ENCODE data around the gene MAL. TPM values are rescaled to one million over a fixed set of nuclear protein-coding genes. Genes with fewer than 3 reads are reported as not detected.

The MAL gene
- total and polyA plus RNA-seq, 2 of the 8 experiments (the other 6 are each of a cell fraction or from before 2014, with no cell fraction given) = not detected

- ChIA-PET CTCF (ENCODE audit: partially characterized antibody) (interaction anchor here (1.0 kb wide), 1 partner anchor 9 kb away, joined by 5 read pairs; no protein-coding TSS in a partner anchor), POLR2A (ENCODE audit: partially characterized antibody) (no interaction called here)
- no peaks in the 10 kb centered on the region for H3K23me2 ChIP-seq (ENCODE audit: low read depth, low read length)
- H3K56ac ChIP-seq (replicated peaks; ENCODE audit: insufficient read length, low read depth, low read length) = no peak overlapping the region
- H4K91ac ChIP-seq (replicated peaks; ENCODE audit: insufficient read length, low read length) = no peak overlapping the region
- H4K8ac ChIP-seq (ENCODE audit: extremely low read depth, insufficient read depth, low read length) = no peak overlapping the region
- no peak overlapping the region for H3K4ac ChIP-seq (replicated peaks; ENCODE audit: insufficient read length, low read depth, low read length)
- H3K79me1 ChIP-seq (ENCODE audit: low read depth, low read length) = no peaks in the 10 kb centered on the region
- H3K14ac ChIP-seq (ENCODE audit: insufficient read length) = no peak overlapping the region
- WGBS, 2 experiments (ENCODE audit: extremely low coverage in 1 of 2, insufficient coverage in 1 of 2, insufficient read length in 1 of 2, insufficient replicate concordance in 2 of 2, low coverage in 1 of 2, low lambda C conversion rate in 2 of 2, missing lambda C conversion rate in 1 of 2) = 95% methylated on average over 1 of the region's 1 CpG; no CpG with 5 or more reads in 1 of the 2 experiments
- no peak overlapping the region for H3K4me2 ChIP-seq (ENCODE audit: insufficient read depth in 1 of 2, low read depth in 2 of 2, low read length in 2 of 2)
- no peak overlapping the region for H3K4me3 ChIP-seq (ENCODE audit: extremely low read depth in 1 of 4, insufficient read depth in 2 of 4, low read depth in 3 of 4, low read length in 4 of 4)
- no peak overlapping the region for H2BK12ac ChIP-seq (ENCODE audit: low read depth, low read length)
- H3K36me3 ChIP-seq (ENCODE audit: control insufficient read depth in 2 of 4, insufficient read depth in 4 of 4, low read length in 3 of 4) = peaks cover 0 to 8% (median 1%) of the 10 kb centered on the region in 4 experiments; a peak in 4 of 8 replicates
- no peak overlapping the region for H2AK5ac ChIP-seq (ENCODE audit: low read depth, low read length)
- no peak overlapping the region for H3K9ac ChIP-seq (replicated peaks in 1 of 4; ENCODE audit: extremely low read depth in 1 of 4, low read depth in 3 of 4, low read length in 3 of 4)
- H3K27me3 ChIP-seq (replicated peaks in 1 of 4; ENCODE audit: control insufficient read depth in 3 of 4, extremely low read depth in 1 of 4, insufficient read depth in 3 of 4, low read length in 3 of 4) = no peaks in the 10 kb centered on the region
- no peaks in the 10 kb centered on the region for H3K79me2 ChIP-seq (ENCODE audit: control insufficient read depth in 1 of 2, insufficient read depth in 2 of 2, low read length in 2 of 2)
- no peak overlapping the region for H2BK5ac ChIP-seq (ENCODE audit: low read depth, low read length)
- no peaks in the 10 kb centered on the region for H4K20me1 ChIP-seq (replicated peaks in 1 of 2; ENCODE audit: control insufficient read depth in 1 of 2, insufficient read depth in 2 of 2, low read length in 2 of 2)
- H3K23ac ChIP-seq (ENCODE audit: insufficient read length) = no peak overlapping the region
- H4K5ac ChIP-seq (ENCODE audit: insufficient read length, low read depth, low read length) = no peak overlapping the region
- no peak overlapping the region for H2BK120ac ChIP-seq (replicated peaks; ENCODE audit: low read depth, low read length)
- H3K27ac ChIP-seq (ENCODE audit: low read depth, low read length) = no peak overlapping the region
- H2AFZ ChIP-seq (ENCODE audit: low read length) = no peak overlapping the region
- H2BK15ac ChIP-seq (ENCODE audit: low read length) = no peak overlapping the region
- peaks cover 0 to 2% (median 0%) of the 10 kb centered on the region in 4 experiments; a peak in 1 of 7 replicates for H3K4me1 ChIP-seq (replicated peaks in 1 of 4; ENCODE audit: control insufficient read depth in 3 of 4, insufficient read depth in 4 of 4, low read length in 3 of 4)
- DNase-seq (ENCODE audit: low read depth in 1 of 2, low spot score in 2 of 2) = no peak
- no peak overlapping the region for H2BK20ac ChIP-seq (ENCODE audit: low read length)
- H3K9me3 ChIP-seq (ENCODE audit: insufficient read depth in 2 of 2, low read depth in 1 of 2, low read length in 1 of 2) = no peaks in the 10 kb centered on the region
- FAIRE-seq = no peak
- no peak overlapping the region for H3K18ac ChIP-seq (ENCODE audit: extremely low read depth, low read length)
- no peak for TF ChIP-seq SRF (IDR thresholded peaks at IDR 0.05; ENCODE audit: low read depth, low read length)
- no peak for TF ChIP-seq RBBP5 (IDR thresholded peaks at IDR 0.05; ENCODE audit: borderline replicate concordance, low read depth, low read length)
- TF ChIP-seq HDAC2 (IDR thresholded peaks at IDR 0.05; ENCODE audit: borderline replicate concordance in 1 of 2, low read depth in 2 of 2, low read length in 2 of 2) = no peak
- TF ChIP-seq RNF2 (IDR thresholded peaks at IDR 0.05; ENCODE audit: borderline replicate concordance, low read depth, low read length, missing control alignments, poor library complexity, severe bottlenecking) = no peak
- no peak for TF ChIP-seq CHD2 (IDR thresholded peaks at IDR 0.05; ENCODE audit: low read length)
- TF ChIP-seq MAFK (IDR thresholded peaks at IDR 0.05; ENCODE audit: low read depth, low read length) = no peak
- no peak for TF ChIP-seq TAF1 (IDR thresholded peaks at IDR 0.05; ENCODE audit: low read depth, low read length)
- no peak for TF ChIP-seq JUN (IDR thresholded peaks at IDR 0.05; ENCODE audit: low read depth, low read length)
- no peak for TF ChIP-seq MAX (IDR thresholded peaks at IDR 0.05)
- no peak for TF ChIP-seq CTBP2 (IDR thresholded peaks at IDR 0.05; ENCODE audit: borderline replicate concordance, insufficient read depth, insufficient read length, low read length)
- no peak for TF ChIP-seq TBP (IDR thresholded peaks at IDR 0.05; ENCODE audit: low read depth, low read length)
- TF ChIP-seq ASH2L (IDR thresholded peaks at IDR 0.05; ENCODE audit: low read length) = no peak
- no peak for TF ChIP-seq TCF12 (IDR thresholded peaks at IDR 0.05; ENCODE audit: low read depth, low read length)
- TF ChIP-seq SP1 (IDR thresholded peaks at IDR 0.05; ENCODE audit: low read depth, low read length) = no peak
- TF ChIP-seq NRF1 (IDR thresholded peaks at IDR 0.05; ENCODE audit: low read depth, low read length) = no peak
Measured at GRCh38 chr2:95086017-95086416, 60.5 kb downstream of the MAL start.

Data from H1 (cell line).